Measurements from ENCODE around the gene GABARAP. TPM values are rescaled to one million over a fixed set of nuclear protein-coding genes. Genes with fewer than 3 reads are reported as not detected.

The GABARAP gene
- total and polyA plus RNA-seq, 9 donors: 526 to 1,518 (median 640) TPM

- Histone ChIP-seq H3K4me1 (ENCODE audit: insufficient read depth) (peaks cover 19% of the 10 kb centered on the region), H3K9me3 (no peaks in the 10 kb centered on the region), H3K27ac (peak overlapping the region in 1 of 2 donors; percentile 26), H3K27me3 (no peaks in the 10 kb centered on the region), H3K36me3 (no peaks in the 10 kb centered on the region), H3K4me3 (no peak overlapping the region)
- WGBS, 3 donors: 55 to 62% (median 57%) methylated on average over 6 of the region's 6 CpGs
- intact Hi-C loops (cut with DNase I): no loop called here
- TF ChIP-seq EP300 (IDR thresholded peaks at IDR 0.05): no peak
- TF ChIP-seq, protein P1, sequence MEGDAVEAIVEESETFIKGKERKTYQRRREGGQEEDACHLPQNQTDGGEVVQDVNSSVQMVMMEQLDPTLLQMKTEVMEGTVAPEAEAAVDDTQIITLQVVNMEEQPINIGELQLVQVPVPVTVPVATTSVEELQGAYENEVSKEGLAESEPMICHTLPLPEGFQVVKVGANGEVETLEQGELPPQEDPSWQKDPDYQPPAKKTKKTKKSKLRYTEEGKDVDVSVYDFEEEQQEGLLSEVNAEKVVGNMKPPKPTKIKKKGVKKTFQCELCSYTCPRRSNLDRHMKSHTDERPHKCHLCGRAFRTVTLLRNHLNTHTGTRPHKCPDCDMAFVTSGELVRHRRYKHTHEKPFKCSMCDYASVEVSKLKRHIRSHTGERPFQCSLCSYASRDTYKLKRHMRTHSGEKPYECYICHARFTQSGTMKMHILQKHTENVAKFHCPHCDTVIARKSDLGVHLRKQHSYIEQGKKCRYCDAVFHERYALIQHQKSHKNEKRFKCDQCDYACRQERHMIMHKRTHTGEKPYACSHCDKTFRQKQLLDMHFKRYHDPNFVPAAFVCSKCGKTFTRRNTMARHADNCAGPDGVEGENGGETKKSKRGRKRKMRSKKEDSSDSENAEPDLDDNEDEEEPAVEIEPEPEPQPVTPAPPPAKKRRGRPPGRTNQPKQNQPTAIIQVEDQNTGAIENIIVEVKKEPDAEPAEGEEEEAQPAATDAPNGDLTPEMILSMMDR (IDR thresholded peaks at IDR 0.05): no peak
- TF ChIP-seq POLR2A (IDR thresholded peaks at IDR 0.05): no peak
- DNase-seq: peak in 2 of 5 donors; percentile 43 to 45
Observed at GRCh38 chr17:7218166-7218565, 24.1 kb downstream of the GABARAP start.

- peak in 4 of 5 donors; percentile 74 to 82 (median 76) for DNase-seq
- TF ChIP-seq, protein P1 (IDR thresholded peaks at IDR 0.05): no peak
- TF ChIP-seq POLR2A (IDR thresholded peaks at IDR 0.05) (no peak), EP300 (IDR thresholded peaks at IDR 0.05) (no peak)
- peak overlapping the region; percentile 46 for H3K4me3 ChIP-seq
- H3K36me3 ChIP-seq: no peaks in the 10 kb centered on the region
- WGBS, 3 donors: 2 to 3% (median 2%) methylated on average over 28 to 32 of the region's 32 CpGs
- intact Hi-C loops (cut with DNase I): no loop called here
- H3K4me1 ChIP-seq (ENCODE audit: insufficient read depth): peaks cover 19% of the 10 kb centered on the region
- H3K9me3 ChIP-seq: no peaks in the 10 kb centered on the region
- H3K27ac ChIP-seq: peak overlapping the region; percentile 26 to 87
- H3K27me3 ChIP-seq: no peaks in the 10 kb centered on the region
Observed at GRCh38 chr17:7217113-7217987, 24.9 kb downstream of the GABARAP start.

- H3K36me3 ChIP-seq: no peaks in the 10 kb centered on the region
- TF ChIP-seq, protein P1 (IDR thresholded peaks at IDR 0.05): no peak
- TF ChIP-seq EP300 (IDR thresholded peaks at IDR 0.05): no peak
- TF ChIP-seq POLR2A (IDR thresholded peaks at IDR 0.05): no peak
- peak in 2 of 5 donors; percentile 44 to 50 for DNase-seq
- H3K27ac ChIP-seq: peak overlapping the region; percentile 27 to 87
- H3K27me3 ChIP-seq: no peaks in the 10 kb centered on the region
- peak overlapping the region; percentile 46 for H3K4me3 ChIP-seq
- intact Hi-C loops (cut with DNase I): no loop called here
- H3K4me1 ChIP-seq (ENCODE audit: insufficient read depth): peaks cover 19% of the 10 kb centered on the region
- 5 to 6% (median 6%) methylated on average over 7 of the region's 7 CpGs for WGBS, 3 donors
- no peaks in the 10 kb centered on the region for H3K9me3 ChIP-seq
Observed at GRCh38 chr17:7216242-7217112, 25.8 kb downstream of the GABARAP start.

- TF ChIP-seq EP300 (IDR thresholded peaks at IDR 0.05) (no peak), POLR2A (IDR thresholded peaks at IDR 0.05) (no peak)
- TF ChIP-seq, protein P1 (IDR thresholded peaks at IDR 0.05): no peak
- no peaks in the 10 kb centered on the region for H3K27me3 ChIP-seq
- intact Hi-C loops (cut with DNase I): no loop called here
- no peaks in the 10 kb centered on the region for H3K9me3 ChIP-seq
- no peaks in the 10 kb centered on the region for H3K36me3 ChIP-seq
- H3K4me1 ChIP-seq (ENCODE audit: insufficient read depth): peaks cover 20% of the 10 kb centered on the region
- H3K27ac ChIP-seq: peak overlapping the region; percentile 50 to 87
- DNase-seq: peak in 3 of 5 donors; percentile 52 to 63 (median 53)
- 6 to 10% (median 8%) methylated on average over 9 to 10 of the region's 10 CpGs for WGBS, 3 donors
- no peak overlapping the region for H3K4me3 ChIP-seq
Observed at GRCh38 chr17:7215652-7216180, 26.5 kb downstream of the GABARAP start.
